ENCODE measurements around the gene DET1.
A peak's percentile ranks its signal among the peaks of the same experiment; 100 is the strongest.
"Not testable (repeated sequence)": the region's sequence is repeated elsewhere in the genome, so short reads cannot be mapped to it uniquely, and the experiment has no call there.

The DET1 gene

DNA sequence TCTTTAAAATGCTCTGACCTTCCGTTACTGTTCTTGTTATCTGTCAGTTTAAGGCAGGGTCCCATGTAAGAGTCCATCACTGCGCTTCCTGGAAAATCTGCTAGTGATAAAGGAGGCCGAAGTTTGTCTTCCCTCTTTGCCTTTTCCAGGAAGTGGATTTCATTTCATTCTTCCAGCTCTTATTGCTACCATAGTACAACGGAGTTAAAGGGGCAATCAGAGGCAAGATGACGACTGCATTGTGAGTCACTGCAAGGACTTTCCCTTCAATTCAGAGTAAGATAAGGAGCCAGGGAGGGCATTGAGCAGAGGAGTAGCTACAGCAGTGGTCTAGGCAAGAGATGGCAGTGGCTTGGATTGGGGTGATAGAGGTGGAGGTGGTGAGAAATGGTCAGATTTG, 17.2 kb upstream of the DET1 start:
- H4K20me1 ChIP-seq (ENCODE audit: insufficient read depth, low read length) = no peaks in the 10 kb centered on the region
- no peak overlapping the region for H3K9ac ChIP-seq (ENCODE audit: low read length)
- H3K27ac ChIP-seq (ENCODE audit: low read length) = no peak overlapping the region
- no peak overlapping the region for H3K4me2 ChIP-seq (ENCODE audit: low read length)
- H3K27me3 ChIP-seq (ENCODE audit: low read depth, low read length) = no peaks in the 10 kb centered on the region
- no peak overlapping the region for H3K4me3 ChIP-seq (ENCODE audit: low read length)
- no peak overlapping the region for H2AFZ ChIP-seq (ENCODE audit: low read depth, low read length)
- no peaks in the 10 kb centered on the region for H3K9me3 ChIP-seq (ENCODE audit: insufficient read depth, low read length)
- H3K36me3 ChIP-seq (replicated peaks; ENCODE audit: low read depth, low read length) = no peaks in the 10 kb centered on the region
- H3K79me2 ChIP-seq (ENCODE audit: low read length) = no peaks in the 10 kb centered on the region
- peaks cover 19% of the 10 kb centered on the region for H3K4me1 ChIP-seq (ENCODE audit: low read length)
- TF ChIP-seq EZH2phosphoT487 (IDR thresholded peaks at IDR 0.05; ENCODE audit: low read depth) = no peak
- TF ChIP-seq, protein P1, sequence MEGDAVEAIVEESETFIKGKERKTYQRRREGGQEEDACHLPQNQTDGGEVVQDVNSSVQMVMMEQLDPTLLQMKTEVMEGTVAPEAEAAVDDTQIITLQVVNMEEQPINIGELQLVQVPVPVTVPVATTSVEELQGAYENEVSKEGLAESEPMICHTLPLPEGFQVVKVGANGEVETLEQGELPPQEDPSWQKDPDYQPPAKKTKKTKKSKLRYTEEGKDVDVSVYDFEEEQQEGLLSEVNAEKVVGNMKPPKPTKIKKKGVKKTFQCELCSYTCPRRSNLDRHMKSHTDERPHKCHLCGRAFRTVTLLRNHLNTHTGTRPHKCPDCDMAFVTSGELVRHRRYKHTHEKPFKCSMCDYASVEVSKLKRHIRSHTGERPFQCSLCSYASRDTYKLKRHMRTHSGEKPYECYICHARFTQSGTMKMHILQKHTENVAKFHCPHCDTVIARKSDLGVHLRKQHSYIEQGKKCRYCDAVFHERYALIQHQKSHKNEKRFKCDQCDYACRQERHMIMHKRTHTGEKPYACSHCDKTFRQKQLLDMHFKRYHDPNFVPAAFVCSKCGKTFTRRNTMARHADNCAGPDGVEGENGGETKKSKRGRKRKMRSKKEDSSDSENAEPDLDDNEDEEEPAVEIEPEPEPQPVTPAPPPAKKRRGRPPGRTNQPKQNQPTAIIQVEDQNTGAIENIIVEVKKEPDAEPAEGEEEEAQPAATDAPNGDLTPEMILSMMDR (IDR thresholded peaks at IDR 0.05; ENCODE audit: low read depth, low read length) = no peak

DNA sequence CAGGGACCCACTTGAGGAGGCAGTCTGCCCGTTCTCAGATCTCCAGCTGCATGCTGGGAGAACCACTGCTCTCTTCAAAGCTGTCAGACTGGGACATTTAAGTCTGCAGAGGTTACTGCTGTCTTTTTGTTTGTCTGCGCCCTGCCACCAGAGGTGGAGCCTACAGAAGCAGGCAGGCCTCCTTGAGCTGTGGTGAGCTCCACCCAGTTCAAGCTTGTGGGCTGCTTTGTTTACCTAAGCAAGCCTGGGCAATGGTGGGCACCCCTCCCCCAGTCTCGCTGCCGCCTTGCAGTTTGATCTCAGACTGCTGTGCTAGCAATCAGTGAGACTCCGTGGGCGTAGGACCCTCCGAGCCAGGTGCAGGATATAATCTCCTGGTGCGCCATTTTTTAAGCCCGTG, 13.1 kb upstream of the DET1 start:
- not testable (repeated sequence) for H3K4me2 ChIP-seq (ENCODE audit: low read length); H3K9ac ChIP-seq (ENCODE audit: low read length); H2AFZ ChIP-seq (ENCODE audit: low read depth, low read length); H3K9me3 ChIP-seq (ENCODE audit: insufficient read depth, low read length); H3K36me3 ChIP-seq (replicated peaks; ENCODE audit: low read depth, low read length); H3K4me1 ChIP-seq (ENCODE audit: low read length); H3K79me2 ChIP-seq (ENCODE audit: low read length); H3K4me3 ChIP-seq (ENCODE audit: low read length); H4K20me1 ChIP-seq (ENCODE audit: insufficient read depth, low read length); H3K27ac ChIP-seq (ENCODE audit: low read length); H3K27me3 ChIP-seq (ENCODE audit: low read depth, low read length)

DNA sequence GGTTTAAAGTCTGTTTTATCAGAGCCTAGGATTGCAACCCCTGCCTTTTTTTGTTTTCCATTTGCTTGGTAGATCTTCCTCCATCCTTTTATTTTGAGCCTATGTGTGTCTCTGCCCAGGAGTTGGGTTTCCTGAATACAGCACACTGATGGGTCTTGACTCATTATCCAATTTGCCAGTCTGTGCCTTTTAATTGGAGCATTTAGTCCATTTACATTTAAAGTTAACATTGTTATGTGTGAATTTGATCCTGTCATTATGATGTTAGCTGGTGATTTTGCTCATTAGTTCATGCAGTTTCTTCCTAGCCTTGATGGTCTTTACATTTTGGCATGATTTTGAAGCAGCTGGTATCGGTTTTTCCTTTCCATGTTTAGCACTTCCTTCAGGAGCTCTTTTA, 11.5 kb upstream of the DET1 start:
- not testable (repeated sequence) for H3K4me1 ChIP-seq (ENCODE audit: low read length); H3K9me3 ChIP-seq (ENCODE audit: insufficient read depth, low read length); H3K36me3 ChIP-seq (replicated peaks; ENCODE audit: low read depth, low read length); H3K27ac ChIP-seq (ENCODE audit: low read length); H3K27me3 ChIP-seq (ENCODE audit: low read depth, low read length); H4K20me1 ChIP-seq (ENCODE audit: insufficient read depth, low read length); H3K4me2 ChIP-seq (ENCODE audit: low read length); H3K4me3 ChIP-seq (ENCODE audit: low read length); H3K79me2 ChIP-seq (ENCODE audit: low read length); H3K9ac ChIP-seq (ENCODE audit: low read length); H2AFZ ChIP-seq (ENCODE audit: low read depth, low read length)

DNA sequence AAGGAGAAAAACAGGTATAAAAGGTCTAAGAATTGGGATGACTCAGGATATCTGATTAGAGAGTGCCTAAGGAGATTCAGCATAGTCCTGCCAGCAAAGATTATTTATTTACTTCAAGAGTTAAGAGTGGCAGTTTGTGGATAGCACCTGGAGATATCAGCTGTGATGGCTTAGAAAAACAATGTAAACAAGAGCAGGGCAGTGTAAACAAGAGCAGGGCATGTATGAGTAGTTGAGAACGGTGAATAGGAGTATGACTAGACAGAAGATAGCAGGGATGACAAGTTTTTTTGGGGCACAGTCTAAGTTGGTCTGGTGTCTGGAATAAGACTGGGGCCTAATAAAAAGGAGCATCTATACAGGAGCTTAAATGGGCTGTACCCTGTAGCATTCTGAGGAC, 1.5 kb upstream of the DET1 start:
- H3K27ac ChIP-seq (ENCODE audit: low read length); H3K27me3 ChIP-seq (ENCODE audit: low read depth, low read length); H3K9ac ChIP-seq (ENCODE audit: low read length); H3K36me3 ChIP-seq (replicated peaks; ENCODE audit: low read depth, low read length); H3K4me2 ChIP-seq (ENCODE audit: low read length); H3K79me2 ChIP-seq (ENCODE audit: low read length); H3K9me3 ChIP-seq (ENCODE audit: insufficient read depth, low read length); H4K20me1 ChIP-seq (ENCODE audit: insufficient read depth, low read length); H2AFZ ChIP-seq (ENCODE audit: low read depth, low read length); H3K4me3 ChIP-seq (ENCODE audit: low read length): not testable (repeated sequence)
- H3K4me1 ChIP-seq (ENCODE audit: low read length) = peaks cover 15% of the 10 kb centered on the region

DNA sequence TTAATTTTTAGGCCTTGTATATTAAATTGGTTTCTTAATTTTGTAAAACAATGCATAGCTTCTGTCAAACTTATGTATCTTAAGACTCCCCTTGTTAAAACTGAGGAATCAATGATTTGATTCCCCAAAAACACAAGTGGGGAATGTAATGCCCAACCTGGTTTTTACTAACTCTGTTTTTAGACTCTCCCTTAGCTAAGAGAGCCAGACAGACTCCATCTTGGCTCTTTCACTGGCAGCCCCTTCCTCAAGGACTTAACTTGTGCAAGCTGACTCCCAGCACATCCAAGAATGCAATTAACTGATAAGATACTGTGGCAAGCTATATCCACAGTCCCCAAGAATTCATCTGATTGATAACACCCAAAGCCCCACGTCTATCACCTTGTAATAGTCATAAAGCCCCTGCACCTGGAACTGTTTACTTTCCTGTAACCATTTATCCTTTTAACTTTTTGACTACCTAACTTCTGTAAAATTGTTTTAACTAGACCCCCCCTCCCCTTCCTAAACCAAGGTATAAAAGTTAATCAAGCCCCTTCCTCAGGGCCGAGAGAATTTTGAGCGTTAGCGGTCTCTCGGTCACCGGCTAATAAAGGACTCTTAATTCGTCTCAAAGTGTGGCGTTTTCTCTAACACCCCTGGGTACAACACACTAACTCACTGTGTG, 768 bp downstream of the DET1 start:
- not testable (repeated sequence) for H4K20me1 ChIP-seq (ENCODE audit: insufficient read depth, low read length); H3K9me3 ChIP-seq (ENCODE audit: insufficient read depth, low read length); H3K36me3 ChIP-seq (replicated peaks; ENCODE audit: low read depth, low read length); H3K79me2 ChIP-seq (ENCODE audit: low read length); H3K27me3 ChIP-seq (ENCODE audit: low read depth, low read length)
- Histone ChIP-seq H3K4me2 (ENCODE audit: low read length) (peak overlapping the region; percentile 69), H3K27ac (ENCODE audit: low read length) (peak overlapping the region; percentile 82), H3K4me3 (ENCODE audit: low read length) (peak overlapping the region; percentile 91), H3K4me1 (ENCODE audit: low read length) (peaks cover 15% of the 10 kb centered on the region), H2AFZ (ENCODE audit: low read depth, low read length) (peak overlapping the region; percentile 51; the same call in 1 of the 2 replicates), H3K9ac (ENCODE audit: low read length) (peak overlapping the region; percentile 88)

DNA sequence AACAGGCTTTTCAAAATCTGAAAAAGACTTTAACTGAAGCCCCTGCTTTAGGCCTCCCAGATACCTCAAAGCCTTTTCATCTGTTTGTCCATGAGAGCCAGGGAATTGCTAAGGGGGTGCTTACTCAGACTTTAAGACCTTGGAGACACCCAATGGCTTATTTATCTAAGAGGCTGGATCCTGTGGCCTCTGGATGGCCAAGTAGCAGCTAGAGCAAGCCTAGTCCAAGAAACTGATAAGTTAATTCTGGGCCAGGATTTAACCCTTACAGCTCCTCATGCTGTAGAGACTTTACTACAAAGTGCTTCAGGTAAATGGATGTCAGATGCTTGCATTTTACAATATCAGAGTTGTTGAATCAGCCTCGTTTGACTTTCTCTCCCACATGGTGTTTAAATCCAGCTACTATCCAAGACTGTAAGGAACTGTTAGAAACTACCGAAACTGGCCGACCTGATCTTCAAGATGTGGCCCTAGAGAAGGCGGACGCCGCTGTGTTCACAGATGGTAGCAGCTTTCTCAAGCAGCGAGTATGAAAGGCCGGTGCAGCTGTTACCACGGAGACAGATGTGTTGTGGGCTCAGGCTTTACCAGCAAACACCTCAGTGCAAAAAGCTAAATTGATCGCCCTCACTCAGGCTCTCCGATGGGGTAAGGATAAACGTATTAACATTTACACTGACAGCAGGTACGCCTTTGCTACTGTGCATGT, 3.3 kb downstream of the DET1 start:
- H3K27me3 ChIP-seq (ENCODE audit: low read depth, low read length) = no peaks in the 10 kb centered on the region
- H3K36me3 ChIP-seq (replicated peaks; ENCODE audit: low read depth, low read length) = no peaks in the 10 kb centered on the region
- TF ChIP-seq, protein P1 (IDR thresholded peaks at IDR 0.05; ENCODE audit: low read depth, low read length) = no peak
- TF ChIP-seq EZH2phosphoT487 (IDR thresholded peaks at IDR 0.05; ENCODE audit: low read depth) = no peak
- H4K20me1 ChIP-seq (ENCODE audit: insufficient read depth, low read length) = no peaks in the 10 kb centered on the region
- no peak overlapping the region for H3K4me2 ChIP-seq (ENCODE audit: low read length)
- H3K9me3 ChIP-seq (ENCODE audit: insufficient read depth, low read length) = no peaks in the 10 kb centered on the region
- peaks cover 10% of the 10 kb centered on the region; the same call in 1 of the 2 replicates for H3K79me2 ChIP-seq (ENCODE audit: low read length)
- no peak overlapping the region for H3K4me3 ChIP-seq (ENCODE audit: low read length)
- no peak overlapping the region for H2AFZ ChIP-seq (ENCODE audit: low read depth, low read length)
- peaks cover 19% of the 10 kb centered on the region for H3K4me1 ChIP-seq (ENCODE audit: low read length)
- no peak overlapping the region for H3K9ac ChIP-seq (ENCODE audit: low read length)
- H3K27ac ChIP-seq (ENCODE audit: low read length) = no peak overlapping the region
